Activated T-cell treated with anti-CD3 and anti-CD28 coated beads for 48 hours (primary cell): Measurements from ENCODE around the gene MYLK.

Experiments
- DNase-seq: peaks from one replicate; pipeline ENCODE4 v3.0.0-alpha.2; 2020; ENCODE audit warnings: low read depth

MYLK gene

DNA sequence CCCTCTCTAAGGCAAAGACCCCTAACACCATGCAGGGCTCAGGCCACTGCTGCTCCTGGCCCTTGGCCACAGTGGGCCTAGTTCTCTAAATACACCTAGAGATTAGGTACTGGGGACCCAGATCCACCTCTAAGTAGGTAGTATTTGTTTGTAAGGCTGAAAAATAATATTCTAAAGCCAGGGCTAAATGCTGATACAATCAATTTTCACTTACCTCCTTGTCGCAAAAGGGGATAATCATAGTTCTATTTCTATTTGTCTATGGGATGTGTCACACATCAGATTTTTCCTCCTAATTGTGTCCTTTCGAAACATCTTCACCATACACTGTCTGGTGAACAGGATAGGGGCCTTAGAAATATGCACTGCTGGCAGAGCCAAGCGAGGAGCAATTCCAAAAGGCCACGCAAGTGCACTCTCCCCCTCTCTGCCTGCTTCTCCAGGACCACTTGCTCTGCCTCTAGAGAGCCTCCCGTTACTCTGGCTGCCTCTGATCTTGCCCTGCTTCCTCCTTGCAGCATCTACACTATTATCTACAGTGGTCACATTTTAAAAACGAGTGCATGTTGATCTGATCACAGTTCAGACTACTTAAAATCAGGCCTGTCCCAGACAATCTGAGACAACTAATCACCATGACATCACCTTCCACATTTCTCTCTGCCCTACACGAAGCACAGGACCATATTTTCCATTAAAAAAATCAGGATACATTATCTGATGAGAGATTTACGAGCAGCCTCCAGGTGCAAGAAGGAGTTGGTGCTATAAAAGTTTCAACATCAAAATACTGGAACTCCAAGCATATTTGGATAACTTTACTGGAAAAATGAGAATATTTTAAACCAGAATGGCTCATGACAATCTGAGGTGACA, 115.4 kb downstream of the MYLK start:
- no peak for DNase-seq

DNA sequence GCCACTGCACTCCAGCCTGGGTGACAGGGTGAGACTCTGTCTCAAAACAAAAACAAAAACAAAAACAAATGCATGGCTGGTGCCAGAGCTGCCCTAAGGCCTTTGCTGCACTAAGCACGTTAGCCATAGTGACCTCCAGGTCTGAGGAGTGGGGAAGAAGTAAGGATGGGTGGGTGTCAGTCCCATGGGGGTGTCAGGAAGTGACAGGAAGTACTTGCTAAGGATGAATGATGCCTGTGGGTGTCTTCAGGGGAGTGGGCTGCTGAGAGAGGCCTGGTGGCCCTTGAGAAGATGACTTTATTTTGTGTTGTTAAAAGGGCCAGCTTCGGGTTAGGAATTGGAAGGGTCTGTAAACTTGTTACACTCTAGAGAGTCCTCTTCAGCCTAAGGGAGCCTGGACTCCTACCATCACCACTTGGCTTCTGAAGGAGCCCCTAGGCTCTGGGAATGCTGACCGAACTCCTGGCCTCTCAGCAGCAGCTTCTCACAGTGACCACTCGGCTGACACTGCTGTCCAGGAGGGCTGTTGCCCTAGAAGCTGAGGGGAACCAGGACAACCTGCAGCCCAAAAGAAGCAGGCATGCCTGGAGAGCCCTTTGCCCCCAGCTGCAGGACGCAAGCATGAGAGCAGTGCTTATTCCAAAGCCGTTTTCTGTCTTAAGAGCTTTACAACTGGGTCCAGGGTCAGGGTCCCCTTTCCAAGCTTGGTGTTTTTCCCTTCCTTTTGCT, 116.4 kb downstream of the MYLK start:
- no peak for DNase-seq

DNA sequence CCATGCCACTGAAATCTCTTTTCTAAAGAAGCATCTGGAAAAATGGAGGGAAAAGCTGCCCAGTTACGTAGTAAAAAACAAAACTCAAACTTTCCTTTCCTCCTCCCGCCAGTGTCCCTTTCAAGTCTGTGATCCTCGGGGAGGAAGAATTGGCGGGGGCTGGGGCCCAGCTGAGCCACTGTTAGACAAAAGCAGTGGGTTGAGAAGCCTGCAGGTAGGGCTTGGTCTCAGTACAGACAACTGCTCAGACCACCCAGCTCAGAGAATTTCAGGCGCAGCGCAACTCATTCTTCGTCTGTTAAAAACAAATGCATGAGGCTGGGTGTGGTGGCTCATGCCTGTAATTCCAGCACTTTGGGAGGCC, 117.1 kb downstream of the MYLK start:
- no peak for DNase-seq

DNA sequence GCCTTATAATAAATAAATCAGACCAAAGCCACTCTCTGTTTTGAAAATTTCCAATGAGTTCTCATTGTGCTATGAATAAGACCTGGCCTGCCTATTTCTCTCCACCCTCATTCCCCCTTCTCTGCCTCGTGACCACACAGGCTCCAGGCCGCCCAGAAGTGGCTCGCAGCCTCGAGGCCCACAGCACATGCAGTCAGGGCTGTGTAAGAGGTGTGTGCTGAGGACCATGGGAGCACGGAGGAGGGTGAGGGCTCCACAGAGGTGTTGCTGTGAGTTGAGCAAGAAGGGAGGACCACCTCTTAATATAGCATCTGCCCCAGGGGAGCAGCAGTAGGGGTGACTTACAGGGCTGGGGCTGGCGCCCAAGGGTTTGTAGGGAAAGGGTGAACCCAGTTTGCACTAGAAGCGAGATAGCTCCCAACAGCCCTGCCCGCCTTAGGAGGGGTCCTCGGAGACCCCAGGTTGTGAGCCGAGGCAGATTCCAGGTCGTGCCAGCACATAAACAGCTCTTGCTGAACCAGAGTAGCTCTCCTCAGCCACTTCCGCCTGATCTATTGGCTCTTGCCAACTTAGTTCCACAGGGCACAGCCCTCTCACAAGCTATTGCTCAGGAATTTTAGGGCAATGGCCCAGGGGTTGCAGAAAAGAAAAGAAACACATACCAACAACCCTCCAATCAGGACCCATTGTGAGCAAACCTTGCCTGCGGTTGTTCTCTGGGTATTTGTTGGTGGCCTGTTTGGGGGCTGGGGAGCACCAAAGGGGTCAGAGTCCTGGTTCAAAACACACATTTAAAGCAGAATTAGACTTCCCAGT, 117.7 kb downstream of the MYLK start:
- no peak for DNase-seq

DNA sequence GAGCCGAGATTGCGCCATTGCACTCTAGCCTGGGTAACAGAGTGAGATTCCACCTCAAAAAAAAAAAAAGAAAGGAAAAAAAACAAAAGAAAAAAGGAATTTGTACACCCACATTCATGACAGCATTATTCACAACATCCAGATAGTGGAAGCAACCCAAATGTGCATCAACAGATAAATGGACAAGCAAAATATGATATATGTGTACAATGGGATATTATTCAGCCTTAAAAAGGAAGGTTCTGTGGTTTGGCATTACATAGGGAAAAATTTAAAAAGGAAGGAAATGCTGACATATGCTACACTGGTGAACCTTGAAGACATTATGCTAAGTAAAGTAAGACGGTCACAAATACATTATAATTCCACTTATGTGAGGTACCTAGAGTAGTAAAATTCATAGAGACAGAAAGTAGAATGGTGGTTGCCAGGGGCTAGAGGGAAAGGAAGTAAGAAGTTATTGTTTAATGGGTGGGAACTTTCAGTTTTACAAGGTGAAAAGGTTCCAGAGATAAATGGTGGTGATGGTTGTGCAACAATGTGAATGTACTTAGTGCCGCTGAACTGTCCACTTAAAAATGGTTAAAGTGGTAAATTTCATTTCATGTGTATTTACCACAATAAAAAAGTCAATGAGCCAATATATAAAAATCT, 118.5 kb downstream of the MYLK start:
- no peak for DNase-seq

DNA sequence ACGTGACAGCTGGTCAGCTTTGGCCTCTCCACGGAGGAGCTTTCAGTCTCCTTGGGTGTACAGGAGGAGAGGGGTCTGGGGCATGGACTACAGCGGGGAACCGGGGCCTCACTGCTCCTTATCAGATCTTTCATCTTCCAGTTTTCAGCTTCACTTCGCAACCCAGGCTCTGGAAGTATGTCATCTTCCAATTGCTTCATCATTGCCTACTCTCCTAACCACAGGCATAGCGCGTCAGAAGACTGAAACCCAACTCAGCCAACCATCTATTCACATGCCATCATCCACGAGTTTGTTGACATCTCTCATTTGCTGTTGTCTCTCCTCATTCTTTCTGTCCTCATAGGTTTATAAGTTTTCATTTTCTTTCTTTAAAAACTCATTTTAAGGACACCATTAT, 119.5 kb downstream of the MYLK start:
- DNase-seq = no peak

DNA sequence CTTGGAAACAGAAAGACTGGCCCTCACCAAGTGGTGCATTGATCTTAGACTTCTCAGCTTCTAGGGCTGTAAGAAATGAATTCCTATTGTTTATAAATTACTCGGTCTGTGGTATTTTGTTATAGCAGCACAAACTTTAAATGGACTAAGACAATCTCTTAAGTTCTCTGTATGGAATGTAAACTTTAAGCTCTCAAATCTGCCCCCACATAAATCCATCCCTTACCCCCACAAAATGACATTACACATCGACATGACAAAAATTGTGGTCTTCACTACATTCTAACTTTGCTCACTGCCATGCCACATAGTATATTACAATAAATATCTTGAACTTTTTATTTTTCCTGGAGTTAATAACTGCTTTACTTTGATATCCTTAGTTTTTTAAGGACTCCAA, 121.3 kb downstream of the MYLK start:
- DNase-seq = no peak

DNA sequence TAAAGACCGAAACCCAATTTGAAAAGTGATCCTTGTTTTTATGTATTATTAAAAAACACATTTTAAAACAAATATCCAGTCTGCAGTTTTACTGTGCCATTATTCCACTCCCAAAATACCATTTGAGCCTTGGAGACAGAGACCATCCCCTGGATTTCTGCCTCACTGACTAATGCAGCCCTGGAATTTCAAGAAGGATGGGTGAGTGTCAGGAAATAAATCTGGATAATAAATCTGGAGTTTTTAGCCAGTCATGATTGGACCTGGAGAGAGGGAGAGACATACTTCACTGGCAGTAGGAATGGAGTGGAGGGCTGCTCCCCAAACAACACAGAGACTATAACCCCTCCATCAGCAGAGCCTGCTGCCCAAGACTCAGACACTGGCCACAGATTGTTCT, 123.3 kb downstream of the MYLK start:
- DNase-seq = no peak

DNA sequence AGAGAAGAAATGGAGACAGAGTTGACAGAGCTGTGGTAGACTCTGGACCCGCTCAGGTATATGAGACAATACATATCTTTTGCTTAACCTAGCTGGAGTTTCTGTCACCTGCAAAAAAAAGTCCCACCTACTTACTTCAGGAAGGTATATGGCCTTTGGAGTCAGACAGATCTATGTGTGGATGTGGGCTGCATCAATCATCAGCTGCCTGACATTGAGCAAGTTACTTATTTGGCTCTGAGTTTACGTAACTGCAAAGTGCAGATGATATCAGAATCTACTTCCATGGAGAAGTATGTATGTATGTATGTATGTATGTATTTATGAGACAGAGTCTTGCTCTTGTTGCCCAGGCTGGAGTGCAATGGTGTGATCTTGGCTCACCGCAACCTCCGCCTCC, 124.3 kb downstream of the MYLK start:
- no peak for DNase-seq

DNA sequence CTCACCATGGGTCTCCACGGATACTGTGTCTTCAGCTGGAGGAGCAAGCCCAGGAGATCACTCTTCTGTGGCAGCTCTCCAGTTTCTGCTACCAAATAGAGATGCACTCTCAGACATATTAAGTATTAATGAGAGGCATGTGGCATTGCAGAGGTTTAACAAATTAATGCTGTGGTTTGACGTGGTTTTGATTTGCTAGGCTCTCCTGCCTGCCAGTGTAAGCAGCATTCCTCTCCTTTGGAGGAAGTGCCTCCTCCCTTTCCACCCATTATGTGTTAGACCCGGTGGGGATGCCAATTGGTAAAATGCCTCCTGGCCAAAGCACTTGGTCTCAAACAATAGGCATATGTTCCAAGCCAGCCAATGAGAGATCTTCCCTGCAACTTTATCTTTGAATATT, 124.8 kb downstream of the MYLK start:
- no peak for DNase-seq

DNA sequence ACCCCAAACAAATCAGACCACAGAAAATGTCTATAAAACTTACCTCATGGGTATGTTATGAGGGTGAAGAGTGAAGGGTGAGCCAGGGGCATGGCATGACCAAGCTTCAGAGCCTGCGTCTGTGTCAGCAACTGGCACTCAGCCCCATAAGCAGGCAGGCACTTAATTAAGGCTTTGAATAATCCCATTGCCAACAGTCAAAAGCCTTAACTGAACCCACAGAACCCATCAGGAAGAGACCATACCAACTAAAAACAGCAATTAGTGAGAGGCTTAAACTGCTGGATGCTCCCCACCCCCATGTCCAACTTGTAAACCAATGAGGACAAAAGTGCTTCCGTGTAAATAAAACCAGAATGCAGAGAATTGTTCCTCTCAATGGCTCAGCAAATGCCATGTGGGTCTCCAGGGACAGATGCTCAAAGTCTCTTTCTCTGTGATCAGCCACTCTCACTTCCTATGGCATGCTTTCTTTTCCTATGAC, 126.0 kb downstream of the MYLK start:
- no peak for DNase-seq

DNA sequence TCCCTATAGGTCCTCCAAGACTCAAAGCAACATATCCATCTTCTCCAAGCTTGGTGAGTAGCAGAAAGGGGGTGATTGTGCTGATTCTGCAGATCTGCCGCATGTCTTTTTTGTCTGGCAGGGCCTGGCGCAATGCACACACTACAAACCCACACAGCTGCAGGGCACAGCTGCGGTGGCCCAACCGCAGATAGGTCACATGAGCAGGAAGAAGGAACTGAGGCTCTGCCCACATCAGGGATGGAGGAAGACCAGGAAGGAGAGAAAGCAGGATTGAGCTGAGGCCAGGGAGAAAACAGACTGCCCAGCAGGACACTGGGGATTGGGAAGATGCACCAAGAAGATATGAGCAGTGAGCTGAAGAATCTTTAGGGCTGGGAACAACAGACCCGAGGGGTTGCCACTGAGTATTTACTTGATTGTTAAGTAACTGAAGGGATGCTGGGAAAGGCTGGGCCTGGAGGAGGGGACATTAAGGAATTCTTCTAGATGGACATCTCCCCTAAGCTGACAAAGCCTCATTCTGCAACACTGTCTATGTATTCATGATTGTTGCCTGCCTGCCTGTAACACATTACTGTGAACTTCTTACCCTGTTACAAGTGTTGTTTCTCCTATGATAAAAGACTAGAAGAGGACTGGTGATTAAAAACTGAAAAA, 126.7 kb downstream of the MYLK start:
- DNase-seq = no peak

DNA sequence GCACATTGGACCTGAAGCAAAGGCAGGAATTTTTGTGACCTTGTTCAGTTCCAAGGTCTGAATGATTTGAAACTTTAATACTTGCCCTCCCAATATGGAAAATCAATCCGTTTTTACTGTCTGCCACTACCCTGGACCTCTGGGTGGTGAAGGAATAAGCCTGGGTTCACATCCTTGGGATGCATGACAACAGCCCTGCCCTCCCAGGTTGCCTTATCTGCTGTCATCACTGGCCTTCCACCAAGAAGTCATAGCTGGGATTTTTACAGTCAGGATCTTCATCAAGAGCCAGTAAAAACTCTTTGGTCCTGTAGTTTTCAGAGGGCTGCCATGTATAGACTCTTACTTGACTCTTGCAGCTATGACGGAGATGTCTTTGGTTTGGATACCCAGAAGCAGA, 128.6 kb downstream of the MYLK start:
- no peak for DNase-seq

DNA sequence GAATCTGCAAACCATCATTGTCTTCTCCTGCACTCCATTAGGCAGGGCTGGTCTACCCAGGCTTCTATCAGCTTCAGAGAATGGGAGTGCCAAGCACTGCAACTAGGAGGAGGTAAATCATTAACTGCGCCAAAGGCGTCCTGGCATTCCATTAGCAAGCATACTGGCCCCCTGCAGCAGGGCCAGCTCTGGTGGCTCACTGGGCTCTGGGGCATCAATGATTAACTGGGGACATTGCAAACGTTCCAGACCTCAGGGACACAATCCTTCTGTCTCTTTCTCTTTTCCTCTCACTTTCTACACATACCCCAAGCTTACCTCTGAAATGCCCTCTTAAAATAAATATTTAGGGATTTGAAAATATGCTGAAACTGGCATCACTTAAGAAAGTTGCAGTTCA, 129.0 kb downstream of the MYLK start:
- DNase-seq = no peak

DNA sequence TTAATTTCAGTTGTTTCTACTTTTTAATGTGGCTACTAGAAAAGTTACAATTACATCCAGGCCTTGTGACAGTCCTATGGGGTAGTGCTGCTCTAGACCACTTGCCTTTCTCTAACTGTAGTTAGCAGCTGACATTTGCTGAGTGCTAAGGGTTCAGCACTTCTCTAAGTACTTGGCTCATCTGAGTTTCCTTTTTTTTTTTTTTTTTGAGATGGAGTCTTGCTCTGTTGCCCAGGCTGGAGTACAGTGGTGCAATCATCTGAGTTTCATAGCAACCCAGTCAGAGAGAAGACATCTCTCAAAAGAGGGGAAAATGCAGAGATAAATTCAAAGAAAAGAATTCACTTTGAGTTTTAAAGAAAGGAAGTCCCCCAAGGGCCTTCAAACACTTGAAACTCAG, 130.8 kb downstream of the MYLK start:
- DNase-seq = no peak

DNA sequence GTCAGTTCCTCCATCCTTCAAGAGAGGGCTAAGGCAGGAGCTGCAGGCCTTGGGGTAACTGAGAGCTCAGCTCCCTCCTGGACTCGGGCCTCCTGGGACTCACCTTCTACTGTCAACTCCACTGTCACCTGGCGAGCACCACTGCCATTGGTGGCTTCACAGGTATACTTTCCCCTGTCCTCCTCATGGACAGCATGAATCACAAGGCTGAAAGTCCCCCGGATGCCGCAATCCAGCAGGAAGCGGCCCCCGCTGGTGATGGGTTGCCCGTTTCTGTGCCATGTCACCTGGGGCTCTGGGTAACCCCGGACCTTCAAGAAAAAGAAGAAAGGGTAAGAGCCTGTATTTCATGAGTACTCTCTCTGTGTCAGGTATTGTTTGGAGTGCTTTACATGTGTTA, 131.9 kb downstream of the MYLK start:
- no peak for DNase-seq

DNA sequence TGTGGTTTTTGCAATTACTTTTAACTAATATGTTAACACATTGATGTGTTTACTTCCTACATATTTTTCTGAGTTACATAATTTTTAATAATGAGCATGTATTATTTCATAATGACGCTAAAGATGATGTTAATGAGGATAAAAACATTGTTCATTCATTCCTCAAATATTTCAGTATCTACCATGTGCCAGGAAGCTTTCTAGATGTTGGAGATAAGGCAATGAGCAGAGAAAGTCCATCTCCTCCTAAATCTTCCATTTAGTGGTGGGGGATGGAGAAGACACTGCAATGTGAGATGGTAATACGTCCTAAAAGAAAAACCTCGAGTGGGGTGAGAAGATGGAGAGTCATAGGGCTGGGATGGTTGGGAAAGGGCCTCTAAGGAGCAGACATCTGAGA, 132.7 kb downstream of the MYLK start:
- DNase-seq = no peak

DNA sequence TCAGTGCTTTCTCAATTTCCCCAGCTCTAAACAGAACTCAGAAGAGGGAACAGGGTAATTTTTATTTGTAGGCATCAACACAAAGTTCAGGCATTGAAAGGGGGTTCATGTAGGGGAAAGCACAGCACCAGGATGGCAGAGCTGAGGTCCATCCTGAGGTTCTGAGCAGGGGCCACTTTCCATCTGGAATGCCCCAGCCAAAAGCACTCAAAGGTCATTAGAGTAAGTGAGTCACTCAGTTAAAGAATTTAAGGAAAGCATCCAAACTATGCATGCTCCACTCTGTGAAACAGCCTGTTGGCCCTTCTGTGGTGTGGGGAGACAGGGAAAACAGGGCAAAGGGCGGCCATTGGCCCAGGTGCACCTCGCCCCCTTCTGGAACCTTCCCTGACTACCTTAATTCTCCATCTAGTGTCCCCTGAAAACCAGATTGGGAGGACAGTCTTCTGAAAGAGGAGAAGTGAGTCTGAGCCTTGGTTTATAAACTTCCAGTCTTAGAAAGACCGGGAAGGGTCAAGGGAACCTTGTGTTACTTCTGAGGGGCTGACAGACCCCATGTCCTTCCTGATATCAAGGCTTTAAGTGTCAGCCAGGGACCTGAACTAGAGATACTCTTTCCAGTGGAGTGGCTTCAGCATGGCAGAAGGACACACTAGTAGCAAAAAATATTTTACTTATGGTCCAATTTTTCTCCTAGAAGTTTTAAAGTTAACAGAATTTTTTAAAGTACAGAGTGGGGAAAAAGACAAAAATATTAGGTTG, 133.3 kb downstream of the MYLK start:
- DNase-seq = no peak

DNA sequence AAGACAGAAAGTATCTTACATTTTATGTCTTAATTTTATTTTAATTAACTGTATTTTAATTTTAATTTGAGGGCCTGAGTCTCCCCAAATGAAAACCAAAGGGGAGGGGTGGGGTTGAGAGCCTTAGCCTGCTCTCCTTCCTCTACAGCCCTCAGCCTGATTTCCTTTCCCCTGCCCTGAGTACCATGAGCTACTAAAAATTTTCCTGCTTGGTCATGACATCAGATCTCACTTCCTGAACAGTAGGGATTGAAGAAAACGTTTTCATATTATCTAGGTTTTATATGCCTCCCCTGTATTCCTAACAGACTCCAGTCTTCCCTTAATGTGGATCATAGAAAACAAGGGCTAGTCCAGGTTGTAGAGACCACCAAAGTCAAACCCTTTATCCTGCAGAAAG, 133.9 kb downstream of the MYLK start:
- no peak for DNase-seq

DNA sequence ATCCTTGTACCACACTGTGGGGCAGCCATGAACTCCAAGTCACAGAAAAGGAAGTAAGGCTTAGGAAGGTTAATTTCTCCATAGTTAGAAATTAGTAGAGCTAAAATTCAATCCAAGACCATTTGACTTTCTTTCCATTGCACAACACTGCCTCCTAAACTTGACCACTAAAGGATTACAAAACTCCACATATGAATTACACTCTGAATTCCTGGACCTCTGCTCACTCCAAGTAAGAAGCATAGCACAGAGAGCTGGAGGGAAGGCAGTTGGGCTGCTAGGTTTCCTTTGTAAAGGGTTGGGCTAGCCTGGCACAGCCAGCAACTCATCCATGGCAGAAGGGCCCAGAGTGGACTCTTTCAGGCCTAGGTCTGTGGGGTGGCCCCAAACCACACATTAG, 134.4 kb downstream of the MYLK start:
- DNase-seq = no peak
